Mammary epithelial cell (primary cell): Measurements from ENCODE around the gene HERC5.

Experiments
- CTCF ChIP-seq, 2 donors: IDR thresholded peaks in 1 of 2; conservative IDR thresholded peaks in 1 of 2; 2 replicates each; pipeline ENCODE4 v1.5.1; 2011 to 2012; ENCODE audit warnings: inconsistent platforms in 2 of 2, low read length in 2 of 2, mild to moderate bottlenecking in 2 of 2, control low read depth in 1 of 2, low read depth in 1 of 2; ENCODE audit not compliant: insufficient read depth in 1 of 2; ENCODE audit errors: extremely low read depth in 1 of 2
- EZH2 ChIP-seq: IDR thresholded peaks from 2 replicates; pipeline ENCODE4 v1.6.1; 2012; ENCODE audit warnings: low read length, inconsistent platforms, borderline replicate concordance

- TF ChIP-seq CTCF (conservative IDR thresholded peaks at IDR 0.05 in 1 of 2, IDR thresholded peaks at IDR 0.05 in 1 of 2; ENCODE audit: extremely low read depth in 1 of 2, insufficient read depth in 1 of 2, low read depth in 1 of 2, low read length in 2 of 2), result no peak
- TF ChIP-seq EZH2, result no peak
Observed at GRCh38 chr4:88445252-88445651, 11.7 kb upstream of the HERC5 start.
